NAMALWA (cell line): ENCODE data around the gene RASL12.
"Not testable (repeated sequence)": the region's sequence is repeated elsewhere in the genome, so short reads cannot be mapped to it uniquely, and the experiment has no call there.

Experiments
- DNase-seq: peaks from one replicate; pipeline ENCODE4 v3.0.0-alpha.2; 2015; ENCODE audit warnings: low spot score

Gene RASL12

DNA sequence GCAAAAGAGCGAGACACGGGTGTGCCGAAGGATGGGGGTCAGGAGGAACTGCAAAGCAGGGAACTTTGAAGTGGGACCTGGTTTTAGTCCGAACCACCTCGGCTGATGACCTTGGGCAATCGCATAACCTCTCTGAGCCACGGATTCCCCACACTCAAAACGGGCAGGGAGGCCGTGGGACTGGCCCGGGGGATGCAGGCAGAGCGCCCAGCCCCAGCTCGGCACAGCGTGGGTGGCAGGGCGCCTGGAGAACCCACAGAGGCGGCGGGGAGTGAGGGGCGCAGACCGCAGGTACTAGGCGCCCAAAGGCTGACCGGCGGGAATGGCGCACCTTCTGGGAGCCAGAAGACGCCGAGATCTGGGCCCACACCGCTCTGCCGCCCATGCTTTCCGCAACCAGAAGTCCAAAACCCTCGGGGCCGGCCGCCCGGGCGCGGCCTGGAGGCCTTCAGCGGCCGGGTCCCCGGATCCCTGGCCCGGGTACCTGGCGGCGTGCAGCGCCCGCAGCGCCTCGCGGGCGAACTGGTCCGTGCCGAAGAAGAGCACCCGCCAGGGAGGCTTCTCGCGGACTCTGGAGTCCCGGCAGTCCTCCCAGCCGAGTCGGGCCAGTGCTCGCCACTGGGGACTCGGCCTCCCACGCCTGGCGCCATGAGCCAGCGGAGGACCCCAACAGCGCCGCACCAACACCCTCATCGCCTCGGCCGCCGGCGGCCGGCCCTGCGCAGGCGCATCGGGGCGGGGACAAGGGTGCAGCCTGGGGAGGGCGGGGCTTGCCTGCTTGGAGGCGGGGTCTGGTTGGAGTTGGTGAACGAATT, 38.7 kb downstream of the RASL12 start, which contains the start of gene MTFMT:
MTFMT (minus strand) TSS at position 719 of the 815 bp plus-strand sequence; CDS start at position 693, 26 bp downstream.
- DNase-seq = peak; percentile 90

GRCh38 chr15:65028338-65028737, 39.5 kb downstream of the RASL12 start:
- no peak for DNase-seq

DNA sequence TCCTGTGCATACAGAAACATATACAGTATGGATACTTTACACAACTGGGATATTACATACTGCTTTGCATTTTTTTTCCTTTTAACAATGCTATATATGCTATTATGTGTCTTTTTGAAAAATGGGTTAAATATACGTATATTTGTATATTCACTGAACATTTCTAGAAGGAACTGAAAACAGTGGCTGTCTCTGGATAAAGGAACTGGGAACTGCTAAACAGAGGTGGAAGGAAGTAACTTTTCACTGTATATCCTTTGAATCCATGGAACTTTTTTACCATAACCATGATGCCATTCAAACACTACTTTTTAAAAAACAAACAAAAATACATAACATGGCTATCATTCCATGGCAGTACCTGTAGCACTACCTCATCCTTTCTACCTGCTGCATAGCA, 40.2 kb downstream of the RASL12 start:
- no peak for DNase-seq

- no peak for DNase-seq
Observed at GRCh38 chr15:65026756-65027155, 41.0 kb downstream of the RASL12 start.

GRCh38 chr15:65021488-65021887, 46.3 kb downstream of the RASL12 start:
- no peak for DNase-seq

DNA sequence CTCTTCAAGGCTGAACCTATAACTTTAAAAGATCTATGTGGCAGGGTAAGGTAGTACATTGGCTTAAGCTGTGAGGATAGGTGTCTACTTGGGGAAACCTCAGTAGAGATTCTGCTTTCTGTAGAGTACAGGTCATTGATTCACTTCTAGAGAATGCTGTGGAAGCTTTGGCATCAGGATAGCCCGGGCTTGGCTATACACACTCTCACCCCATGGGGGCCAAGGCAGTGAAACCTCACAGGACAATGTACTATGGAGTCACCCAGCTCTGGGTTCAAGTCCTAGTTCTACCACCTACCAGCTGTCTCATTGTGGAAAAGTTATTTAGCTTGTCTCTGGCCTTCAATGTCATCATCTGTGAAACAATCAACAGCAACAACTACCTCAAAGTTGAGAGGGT, 47.4 kb downstream of the RASL12 start:
- no peak for DNase-seq

GRCh38 chr15:65011198-65011597, 56.6 kb downstream of the RASL12 start:
- DNase-seq = not testable (repeated sequence)

DNA sequence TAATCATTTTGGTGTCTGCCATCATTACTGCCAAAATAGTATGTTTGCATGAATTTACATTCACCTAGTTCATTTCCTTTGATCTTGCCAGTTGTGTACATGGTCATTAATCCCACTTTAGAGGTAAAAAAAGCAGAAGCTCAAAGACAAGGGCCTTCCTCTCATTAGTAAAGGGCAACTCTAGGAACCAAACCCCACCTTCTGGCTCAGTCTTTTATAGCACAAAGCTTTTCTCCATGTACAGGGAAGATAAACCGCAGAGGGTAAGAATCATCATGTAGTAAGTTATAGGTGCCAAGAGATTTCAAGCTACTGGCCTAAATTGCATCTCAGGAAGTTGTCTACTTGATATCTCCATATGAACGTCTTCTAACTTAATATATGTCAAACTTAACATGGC, 58.8 kb downstream of the RASL12 start:
- DNase-seq = peak; percentile 40

DNA sequence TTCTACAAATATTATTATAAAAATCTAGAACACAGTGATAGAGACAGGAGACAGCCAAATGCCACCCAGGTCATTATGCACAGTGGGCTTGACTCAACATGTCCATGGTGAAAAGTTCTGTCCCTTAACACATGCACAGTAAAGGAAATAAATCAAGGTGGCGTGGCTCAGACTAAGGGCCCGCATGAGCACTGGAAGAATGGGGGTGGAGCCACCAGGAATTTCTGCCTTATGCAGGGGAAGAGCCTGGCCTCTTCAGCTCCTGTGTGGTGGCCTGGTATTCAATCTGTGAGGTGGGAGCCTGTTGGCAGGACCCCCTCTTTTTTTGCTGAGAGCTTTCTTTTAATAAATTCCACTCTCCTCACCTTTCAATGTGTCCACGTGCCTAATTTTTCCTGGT, 60.9 kb downstream of the RASL12 start:
- DNase-seq = no peak

GRCh38 chr15:65004993-65005392, 62.8 kb downstream of the RASL12 start:
- DNase-seq = no peak
